Astrocyte of the spinal cord (primary cell): Measurements from ENCODE around the gene CHCHD4.

ENCODE experiments used
- DNase-seq: peaks from one replicate; pipeline ENCODE4 v3.0.0; 2011; ENCODE audit warnings: low read depth, low spot score
- H3K4me3 ChIP-seq: 2 replicates; pipeline ENCODE4 v1.5.1; 2011; ENCODE audit warnings: low read depth, mild to moderate bottlenecking, low read length, moderate library complexity
- in situ Hi-C: cut with HindIII; loops from 2 replicates; pipeline ENCODE4 v1.10.0; 2017; ENCODE audit warnings: low sequenced_read_pairs
- TF ChIP-seq, protein P1 (sequence below): IDR thresholded peaks from 2 replicates; pipeline ENCODE4 v1.5.1; 2012; ENCODE audit warnings: low read depth, mild to moderate bottlenecking, low read length, inconsistent platforms

CHCHD4 gene

DNA sequence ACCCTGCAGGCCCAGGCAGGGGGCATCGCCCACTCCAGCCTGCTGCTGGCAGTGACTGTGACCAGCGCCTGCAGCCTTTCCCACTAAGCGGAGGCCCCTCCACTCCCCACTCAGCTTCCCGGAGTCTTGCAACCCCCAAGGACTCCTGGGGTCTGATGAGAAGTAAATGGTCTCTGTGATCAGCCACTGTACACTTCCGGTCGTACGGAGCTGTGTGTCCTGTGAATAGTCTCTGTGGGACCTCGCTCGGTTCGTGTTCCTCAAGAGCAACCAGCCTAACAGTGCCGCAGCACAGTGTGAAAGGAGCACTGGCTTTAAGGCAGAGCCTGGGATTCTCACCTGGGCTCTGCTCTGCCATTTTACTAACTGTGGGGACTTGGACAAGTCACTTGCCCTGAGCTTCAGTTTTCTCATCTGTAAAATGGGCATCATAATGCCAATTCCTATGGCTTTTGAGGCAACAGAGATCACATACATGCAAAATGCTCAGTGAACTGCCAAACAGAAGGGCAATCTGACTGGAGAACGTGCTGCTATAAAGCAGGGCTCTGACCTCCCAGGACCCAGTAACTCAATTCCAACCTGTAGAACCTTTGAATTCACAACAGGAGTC lies 26.9 kb upstream of the CHCHD4 start:
- TF ChIP-seq, protein P1, sequence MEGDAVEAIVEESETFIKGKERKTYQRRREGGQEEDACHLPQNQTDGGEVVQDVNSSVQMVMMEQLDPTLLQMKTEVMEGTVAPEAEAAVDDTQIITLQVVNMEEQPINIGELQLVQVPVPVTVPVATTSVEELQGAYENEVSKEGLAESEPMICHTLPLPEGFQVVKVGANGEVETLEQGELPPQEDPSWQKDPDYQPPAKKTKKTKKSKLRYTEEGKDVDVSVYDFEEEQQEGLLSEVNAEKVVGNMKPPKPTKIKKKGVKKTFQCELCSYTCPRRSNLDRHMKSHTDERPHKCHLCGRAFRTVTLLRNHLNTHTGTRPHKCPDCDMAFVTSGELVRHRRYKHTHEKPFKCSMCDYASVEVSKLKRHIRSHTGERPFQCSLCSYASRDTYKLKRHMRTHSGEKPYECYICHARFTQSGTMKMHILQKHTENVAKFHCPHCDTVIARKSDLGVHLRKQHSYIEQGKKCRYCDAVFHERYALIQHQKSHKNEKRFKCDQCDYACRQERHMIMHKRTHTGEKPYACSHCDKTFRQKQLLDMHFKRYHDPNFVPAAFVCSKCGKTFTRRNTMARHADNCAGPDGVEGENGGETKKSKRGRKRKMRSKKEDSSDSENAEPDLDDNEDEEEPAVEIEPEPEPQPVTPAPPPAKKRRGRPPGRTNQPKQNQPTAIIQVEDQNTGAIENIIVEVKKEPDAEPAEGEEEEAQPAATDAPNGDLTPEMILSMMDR: no peak
- in situ Hi-C loops: no loop called here
- no peak overlapping the region for H3K4me3 ChIP-seq
- no peak for DNase-seq

DNA sequence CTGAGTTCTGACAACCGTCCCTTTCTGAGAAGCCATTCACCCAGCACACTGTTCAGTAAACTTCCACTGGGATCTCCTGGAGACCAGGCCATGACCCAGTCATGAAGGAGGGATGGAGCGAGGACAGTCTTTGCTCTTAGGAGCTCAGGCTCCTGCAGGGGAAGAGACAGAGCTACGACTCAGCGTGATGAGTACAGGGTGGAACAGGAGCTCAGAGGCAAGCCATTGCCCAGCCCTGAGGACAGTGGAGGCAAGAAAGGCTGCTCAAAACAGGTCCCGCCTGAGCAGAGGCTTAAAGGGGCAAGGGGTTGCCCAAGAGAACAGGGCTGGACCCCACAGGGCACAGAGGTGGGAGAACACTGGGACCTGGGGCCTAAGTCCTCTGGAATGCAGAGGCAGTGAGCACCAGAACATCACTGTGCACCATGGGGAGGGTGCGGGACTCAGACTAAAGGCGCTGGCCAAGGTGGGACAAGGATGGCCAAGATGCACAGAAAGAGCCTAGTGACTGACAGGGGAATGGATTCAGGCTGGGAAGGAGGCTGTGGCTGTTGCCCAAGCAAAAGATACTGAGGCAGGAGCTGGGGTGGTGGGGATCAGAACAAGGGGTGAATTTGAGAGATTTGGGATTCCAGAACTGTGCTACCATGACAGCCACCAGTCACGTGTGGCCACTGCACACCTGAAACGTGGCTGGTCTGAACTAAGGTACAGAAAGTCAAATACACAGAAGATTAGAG lies 26.0 kb upstream of the CHCHD4 start:
- in situ Hi-C loops: no loop called here
- TF ChIP-seq, protein P1: no peak
- no peak overlapping the region for H3K4me3 ChIP-seq
- DNase-seq: no peak

DNA sequence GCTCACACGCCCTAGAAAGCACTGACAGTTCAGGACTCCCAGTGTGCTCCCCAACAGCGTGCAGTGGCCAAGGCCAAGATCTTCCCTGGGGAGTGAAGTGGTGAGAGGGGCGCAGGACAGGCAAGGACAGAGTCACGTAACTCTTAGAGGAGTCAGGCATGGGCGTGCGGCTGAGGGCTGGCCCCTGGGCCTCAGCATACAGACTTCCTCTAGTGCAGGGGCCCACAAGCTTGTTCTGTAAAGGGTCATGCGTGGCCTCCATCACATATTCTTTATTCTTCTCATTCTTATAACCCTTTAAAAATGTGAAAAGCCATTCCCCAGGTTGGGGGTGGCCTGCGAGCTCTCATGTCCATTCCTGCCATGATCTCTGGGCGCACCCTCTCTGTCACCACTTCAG lies 25.4 kb upstream of the CHCHD4 start:
- in situ Hi-C loops: no loop called here

DNA sequence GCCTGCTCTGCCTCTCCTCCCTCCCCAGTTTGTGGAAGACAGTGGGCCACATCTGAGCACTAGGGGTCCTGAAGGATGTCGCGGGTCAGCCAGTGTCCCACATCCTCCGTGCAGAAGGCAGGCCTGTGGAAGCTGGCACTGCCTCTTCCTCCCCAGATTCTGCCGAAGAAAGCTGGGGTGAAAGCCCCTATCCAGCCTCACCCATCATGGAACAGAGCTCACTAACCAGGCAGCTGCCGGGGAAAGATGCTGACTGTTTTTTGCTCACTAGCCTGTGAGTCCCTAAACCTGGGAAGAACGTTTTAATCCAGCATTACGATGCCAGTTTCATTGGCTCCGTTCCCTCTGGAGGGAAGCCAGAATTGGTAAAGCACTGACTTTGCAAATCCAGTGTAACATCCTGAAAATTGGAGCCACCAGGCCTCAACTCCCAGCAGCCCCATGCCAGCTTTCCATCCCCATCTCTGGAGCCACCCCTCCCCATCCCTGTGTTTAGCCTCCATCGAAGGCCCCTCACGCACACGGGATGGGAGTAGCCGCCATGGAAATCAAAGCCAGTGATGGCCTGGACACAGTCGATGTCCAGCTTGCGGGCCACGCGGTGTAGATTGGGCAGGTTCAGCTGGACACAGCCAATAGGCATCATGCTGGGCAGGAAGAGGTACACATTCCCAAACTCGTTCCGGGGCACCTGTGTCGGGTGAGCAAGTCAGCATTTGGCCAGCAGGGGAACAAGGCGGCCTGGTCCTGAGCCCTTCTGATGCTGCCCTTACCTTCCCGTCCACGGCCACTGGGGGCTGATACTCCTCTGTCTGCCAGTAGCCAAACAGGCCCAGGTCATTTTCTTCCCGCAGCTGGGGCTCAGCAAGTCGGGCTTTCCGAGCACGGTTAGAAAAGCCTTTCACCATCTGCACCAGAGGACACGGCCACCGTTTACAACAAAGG lies 23.6 kb upstream of the CHCHD4 start:
- H3K4me3 ChIP-seq: no peak overlapping the region
- TF ChIP-seq, protein P1: peak; percentile 24
- in situ Hi-C loops: no loop called here
- DNase-seq: no peak

More for the DNA sequence above, 25.4 kb upstream of the CHCHD4 start:
- H3K4me3 ChIP-seq: no peak overlapping the region
- TF ChIP-seq, protein P1: no peak
- DNase-seq: no peak

DNA sequence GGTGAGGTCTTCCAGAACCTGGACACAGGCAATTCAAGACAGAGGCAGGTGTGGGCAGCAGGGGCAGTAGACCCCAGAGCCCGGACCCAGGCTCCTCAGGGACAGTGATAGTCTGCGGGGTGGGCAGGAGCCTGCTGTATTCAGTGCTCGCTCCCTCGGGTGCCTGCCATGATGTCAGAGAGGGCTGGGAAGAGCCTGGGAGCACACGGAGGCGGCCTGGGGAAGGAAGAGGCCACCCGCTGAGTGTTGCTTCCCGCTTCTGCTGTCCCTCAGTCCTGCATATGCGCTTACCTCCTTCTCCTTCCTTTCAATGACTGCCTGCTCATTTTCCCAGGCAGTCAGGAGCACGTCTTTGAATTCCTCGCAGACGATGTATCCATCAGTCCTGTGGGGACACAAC lies 22.9 kb upstream of the CHCHD4 start:
- TF ChIP-seq, protein P1: no peak

DNA sequence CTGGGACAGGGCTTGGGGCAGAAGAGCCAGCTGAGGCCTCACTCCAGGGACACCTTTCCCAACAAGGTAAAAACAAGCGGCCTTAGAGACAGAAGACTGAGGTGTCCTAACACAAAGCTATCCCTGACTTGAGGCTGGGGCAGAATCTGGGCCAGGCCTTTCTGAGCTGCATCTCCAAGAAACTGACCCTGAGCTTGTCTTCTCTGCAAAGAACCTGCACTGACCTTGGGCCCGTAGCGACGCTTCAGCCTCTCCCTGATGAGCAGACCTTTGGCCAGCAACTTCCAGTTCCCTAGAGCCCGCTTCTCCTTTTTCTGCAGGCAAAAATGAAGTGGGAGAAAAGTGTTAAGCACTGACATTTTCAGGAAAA lies 22.4 kb upstream of the CHCHD4 start:
- TF ChIP-seq, protein P1: no peak
- in situ Hi-C loops: no loop called here
- no peak overlapping the region for H3K4me3 ChIP-seq
- no peak for DNase-seq

More for the DNA sequence above, 22.9 kb upstream of the CHCHD4 start:
- no peak for DNase-seq
- no peak overlapping the region for H3K4me3 ChIP-seq
- in situ Hi-C loops: no loop called here
